Activated T-helper 1 cell treated with anti-CD3 and anti-CD28 coated beads, Interleukin-2, amount 50 U/mL, for 16 hours (primary cell): Measurements from ENCODE around the gene POM121C.
"Not testable (repeated sequence)": the region's sequence is repeated elsewhere in the genome, so short reads cannot be mapped to it uniquely, and the experiment has no call there.

Experiments
- DNase-seq, 2 donors: peaks; one replicate each; pipeline ENCODE4 v3.0.0-alpha.2; 2020; ENCODE audit warnings: low read depth in 1 of 2, low spot score in 1 of 2

POM121C gene

DNA sequence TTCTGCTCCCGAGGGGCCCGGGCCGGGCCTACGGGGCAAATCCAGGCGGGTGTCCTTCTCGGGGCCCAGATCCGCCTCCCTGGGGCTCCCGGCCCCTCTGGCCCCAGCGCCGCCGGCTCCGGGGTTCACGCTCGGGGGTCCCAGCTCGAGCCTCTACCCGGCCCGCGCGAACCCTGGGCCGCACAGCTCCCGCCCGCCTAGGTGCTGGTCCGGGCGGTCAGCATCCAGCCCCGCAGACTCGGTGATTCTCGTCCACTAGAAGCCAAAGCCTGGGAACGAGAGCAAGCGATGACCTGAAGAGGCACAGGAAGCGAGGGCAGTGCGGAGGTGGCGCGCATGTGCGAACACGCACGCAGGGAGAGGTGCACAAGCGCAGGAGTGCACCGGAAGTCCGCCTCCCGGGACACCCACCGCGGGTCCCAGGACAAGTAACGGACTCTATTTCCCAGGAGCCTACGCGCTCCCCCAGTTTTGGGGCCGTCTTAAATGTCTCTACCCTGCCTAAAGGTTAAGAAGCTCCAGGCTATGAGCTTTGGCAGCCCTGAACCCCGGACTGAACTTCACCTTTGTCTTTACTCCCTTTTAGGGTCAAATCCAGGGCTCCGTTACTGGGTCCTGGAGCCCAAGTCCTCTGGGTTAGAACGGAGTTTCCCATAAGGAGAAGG, at the start of gene POM121C:
Gene POM121C (minus strand): TSS at position 321 of the 665 bp plus-strand sequence. CDS start 44,803 bp downstream, outside the sequence.
- DNase-seq: peak; percentile 69 to 76

DNA sequence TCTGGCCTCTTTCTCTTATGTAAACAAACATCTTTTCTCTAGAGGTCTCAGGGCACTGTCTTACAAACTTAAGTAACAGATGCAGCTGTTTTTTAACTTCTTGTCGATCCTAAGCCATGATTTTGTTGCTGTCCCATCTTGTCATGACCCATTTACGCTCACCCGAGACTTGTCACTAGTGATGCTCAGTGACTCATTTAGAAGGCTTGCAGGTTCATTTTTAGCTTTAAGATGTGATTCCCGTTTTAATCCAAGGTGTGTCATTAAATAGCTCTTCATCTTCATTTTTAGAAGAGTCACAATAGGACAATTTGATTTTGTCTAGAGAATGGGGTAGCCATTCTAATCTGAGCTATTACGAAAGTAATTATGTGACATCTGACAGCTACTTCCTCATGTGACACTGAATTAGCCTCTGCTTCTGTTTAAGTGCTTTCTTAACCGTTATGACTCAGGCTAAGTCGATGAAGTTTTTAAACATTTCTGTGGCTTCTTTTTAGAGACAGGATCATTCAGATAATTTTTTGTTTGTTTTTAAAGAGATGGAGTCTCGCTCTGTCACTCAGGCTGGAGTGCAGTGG, 48.7 kb upstream of the POM121C start:
- no peak for DNase-seq

DNA sequence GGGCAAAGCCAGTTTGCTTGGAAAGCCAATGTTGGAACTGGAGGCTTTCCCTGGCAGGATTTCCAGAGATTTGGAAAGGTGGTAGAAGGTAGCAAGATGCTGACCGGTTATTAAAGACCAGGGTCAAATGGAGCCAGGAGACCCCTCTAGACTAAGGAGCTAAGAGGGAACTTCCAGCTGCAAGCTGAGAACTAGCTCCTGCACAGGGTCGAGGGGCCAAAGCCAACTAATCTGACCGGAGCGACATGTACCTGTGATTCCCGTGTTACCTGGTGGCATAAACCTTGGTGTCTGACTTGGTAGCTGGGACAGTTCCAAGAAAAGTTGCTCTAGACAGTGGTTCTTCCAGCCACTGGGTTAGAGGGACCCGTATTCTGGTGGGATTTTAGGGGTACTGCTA, 47.8 kb upstream of the POM121C start:
- no peak for DNase-seq

DNA sequence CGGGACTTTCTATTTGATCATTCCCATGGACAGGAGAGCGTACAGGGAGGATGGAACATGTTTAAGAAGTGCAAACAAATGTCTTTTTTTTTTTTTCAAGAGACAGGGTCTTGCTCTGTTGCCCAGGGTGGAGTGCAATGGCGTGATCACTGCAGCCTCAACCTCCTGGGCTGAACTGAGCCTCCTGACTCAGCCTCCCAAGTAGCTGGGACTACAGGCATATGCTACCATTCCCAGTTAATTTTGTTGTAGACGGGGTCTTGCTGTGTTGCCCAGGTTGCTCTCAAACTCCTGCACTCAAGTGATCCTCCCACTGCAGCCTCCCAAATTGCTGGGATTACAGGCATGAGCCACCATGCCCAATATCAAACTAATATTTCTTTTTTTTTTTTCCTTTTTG, 46.5 kb upstream of the POM121C start:
- DNase-seq: no peak

GRCh38 chr7:75531359-75531821, 45.3 kb upstream of the POM121C start:
- no peak for DNase-seq

DNA sequence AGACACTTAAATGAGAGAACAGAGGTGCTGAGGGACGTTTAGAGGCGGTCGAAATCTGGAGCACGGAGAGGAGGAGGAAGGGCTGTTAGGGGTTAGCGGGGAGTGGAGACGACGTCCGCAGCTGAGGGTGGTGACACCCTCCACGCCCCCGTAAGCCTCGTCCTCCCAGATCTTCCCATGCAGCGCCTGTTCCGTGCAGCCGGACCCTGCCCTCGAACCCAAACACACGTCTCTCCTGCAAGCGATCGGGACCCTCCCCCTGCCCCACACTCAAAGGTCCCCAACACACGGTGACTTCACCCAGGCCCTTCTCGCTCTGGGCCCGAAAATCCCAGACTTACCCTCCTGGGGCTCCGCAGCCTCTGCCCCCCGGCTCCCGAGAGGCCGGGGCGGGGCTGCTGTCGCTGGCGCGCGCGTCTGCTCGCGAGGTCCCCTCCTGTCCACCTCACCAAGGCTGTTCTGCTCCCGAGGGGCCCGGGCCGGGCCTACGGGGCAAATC, 41.2 kb upstream of the POM121C start:
- DNase-seq: not testable (repeated sequence)

- DNase-seq: not testable (repeated sequence)
Measured at GRCh38 chr7:75521727-75522126, 35.6 kb upstream of the POM121C start.

DNA sequence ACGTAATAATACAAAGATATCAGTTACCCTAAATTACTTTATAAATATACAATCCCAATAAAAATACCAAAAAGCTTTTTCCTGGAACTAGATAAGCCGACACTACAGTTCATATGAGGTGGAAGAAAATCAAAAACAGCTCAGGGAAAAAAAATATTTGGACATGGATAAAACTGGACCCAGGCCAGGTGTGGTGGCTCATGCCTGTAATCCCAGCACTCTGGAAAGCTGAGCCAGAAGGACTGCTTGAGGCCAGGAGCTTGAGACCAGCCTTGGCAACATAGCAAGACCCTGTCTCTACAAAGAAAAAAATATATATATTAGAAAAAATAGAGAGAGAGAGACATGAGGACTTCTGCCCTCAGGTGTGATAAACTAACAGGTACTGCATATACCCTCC, 32.7 kb upstream of the POM121C start:
- not testable (repeated sequence) for DNase-seq

GRCh38 chr7:75509033-75509432, 22.9 kb upstream of the POM121C start:
- not testable (repeated sequence) for DNase-seq

DNA sequence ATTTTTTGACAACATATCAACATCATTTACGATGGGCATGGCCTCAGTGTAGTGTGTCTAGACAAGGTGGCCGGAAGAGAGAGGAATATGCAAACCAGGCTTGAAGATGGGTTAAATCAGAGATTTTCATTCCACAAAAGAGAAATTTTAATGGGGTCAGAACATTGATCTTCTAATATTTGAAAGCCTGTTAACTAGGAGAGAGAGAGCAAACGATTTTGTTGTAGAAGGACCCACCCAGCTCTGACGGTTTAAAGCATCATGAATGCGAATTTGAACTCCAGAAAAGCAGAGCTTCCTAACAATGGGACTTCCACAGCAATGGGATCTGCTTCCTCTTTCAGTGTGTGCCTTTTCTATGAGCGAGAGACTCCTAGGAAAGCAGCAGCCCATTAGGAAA, 5.9 kb upstream of the POM121C start, which contains the start of gene SPDYE5:
Gene SPDYE5 (plus strand): TSS at position 301 of the 400 bp plus-strand sequence. CDS start 1,728 bp downstream, outside the sequence.
- DNase-seq: not testable (repeated sequence)

DNA sequence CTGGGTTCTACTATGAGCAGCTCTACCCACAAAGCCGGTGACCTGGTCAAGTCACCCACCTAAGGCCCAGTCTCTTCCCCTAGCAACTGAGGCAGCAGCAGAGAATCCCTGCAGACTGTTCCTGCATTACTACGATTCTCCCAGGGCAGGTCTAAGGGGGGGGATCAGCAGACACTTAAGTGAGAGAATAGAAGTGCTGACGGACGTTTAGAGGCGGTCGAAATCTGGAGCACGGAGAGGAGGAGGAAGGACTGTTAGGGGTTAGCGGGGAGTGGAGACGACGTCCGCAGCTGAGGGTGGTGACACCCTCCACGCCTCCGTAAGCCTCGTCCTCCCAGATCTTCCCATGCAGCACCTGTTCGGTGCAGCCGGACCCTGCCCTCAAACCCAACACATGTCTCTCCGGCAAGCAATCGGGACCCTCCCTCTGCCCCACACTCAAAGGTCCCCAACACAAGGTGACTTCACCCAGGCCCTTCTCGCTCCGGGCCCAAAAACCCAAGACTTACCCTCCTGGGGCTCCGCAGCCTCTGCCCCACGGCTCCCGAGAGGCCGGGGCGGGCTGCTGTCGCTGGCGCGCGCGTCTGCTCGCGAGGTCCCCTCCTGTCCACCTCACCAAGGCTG, 632 bp downstream of the POM121C start:
- DNase-seq: not testable (repeated sequence)

DNA sequence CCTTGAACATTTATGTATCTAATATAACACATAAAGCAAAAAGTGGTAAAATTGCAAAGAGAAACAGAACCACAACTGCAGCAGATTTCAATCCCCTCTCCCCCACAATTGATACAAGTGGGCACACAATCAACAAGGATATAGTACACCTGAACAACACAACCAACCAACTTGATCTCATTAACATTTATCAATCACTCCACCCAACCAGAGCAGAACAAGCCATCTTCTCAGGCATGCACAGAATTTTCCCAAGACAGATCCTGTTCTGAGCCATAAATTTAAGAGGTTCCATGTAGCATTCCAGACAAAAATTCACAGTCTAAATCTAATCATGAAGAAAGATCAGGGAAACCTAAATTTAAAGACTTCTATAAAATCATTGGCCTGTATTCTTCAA, 5.8 kb downstream of the POM121C start:
- not testable (repeated sequence) for DNase-seq

DNA sequence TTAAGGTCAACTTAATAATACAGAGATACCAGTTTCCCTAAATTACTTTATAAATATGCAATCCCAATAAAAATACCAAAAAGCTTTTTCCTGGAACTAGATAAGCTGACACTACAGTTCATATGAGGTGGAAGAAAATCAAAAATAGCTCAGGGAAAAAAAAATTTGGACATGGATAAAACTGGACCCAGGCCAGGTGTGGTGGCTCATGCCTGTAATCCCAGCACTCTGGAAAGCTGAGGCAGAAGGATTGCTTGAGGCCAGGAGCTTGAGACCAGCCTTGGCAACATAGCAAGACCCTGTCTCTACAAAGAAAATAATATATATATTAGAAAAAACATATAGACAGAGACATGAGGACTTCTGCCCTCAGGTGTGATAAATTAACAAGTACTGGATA, 8.6 kb downstream of the POM121C start:
- not testable (repeated sequence) for DNase-seq

GRCh38 chr7:75470166-75470565, 15.9 kb downstream of the POM121C start:
- not testable (repeated sequence) for DNase-seq

DNA sequence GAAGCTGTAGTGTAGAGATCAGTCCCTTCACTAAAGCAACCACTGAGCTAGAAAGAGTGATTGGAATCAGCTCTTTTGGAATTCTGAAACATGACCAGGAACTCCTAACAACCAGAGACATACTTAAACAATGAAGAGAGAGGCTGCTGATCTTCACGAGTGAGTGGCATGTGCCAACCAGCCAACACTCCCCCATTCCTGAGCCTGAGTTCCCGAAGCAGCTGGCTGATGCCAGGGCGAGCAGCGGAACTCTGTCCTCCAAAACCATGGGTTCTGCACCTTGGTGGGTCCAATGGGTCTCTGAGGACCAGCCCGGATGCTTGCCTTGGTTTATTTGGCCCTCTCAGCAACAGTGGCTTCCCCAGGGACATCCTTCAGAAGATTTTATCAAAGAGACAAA, 25.6 kb downstream of the POM121C start:
- not testable (repeated sequence) for DNase-seq

DNA sequence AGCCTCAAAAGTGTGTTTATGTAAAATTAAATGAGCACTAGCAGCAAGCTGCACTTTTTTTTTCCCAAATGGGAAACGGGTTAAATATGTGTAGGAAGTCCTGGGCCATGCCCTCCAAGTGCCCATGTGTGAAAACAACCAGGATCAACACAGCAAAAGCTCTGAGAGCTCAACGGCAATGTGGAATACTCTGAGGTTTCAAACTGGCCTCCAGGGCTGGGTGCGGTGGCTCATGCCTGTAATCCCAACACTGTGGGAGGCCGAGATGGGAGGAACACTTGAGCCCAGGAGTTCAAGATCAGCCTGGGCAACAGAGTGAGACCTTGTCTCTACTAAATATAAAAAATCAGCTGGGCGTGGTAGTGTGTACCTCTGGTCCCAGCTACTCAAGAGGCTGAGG, 28.1 kb downstream of the POM121C start:
- DNase-seq: not testable (repeated sequence)

DNA sequence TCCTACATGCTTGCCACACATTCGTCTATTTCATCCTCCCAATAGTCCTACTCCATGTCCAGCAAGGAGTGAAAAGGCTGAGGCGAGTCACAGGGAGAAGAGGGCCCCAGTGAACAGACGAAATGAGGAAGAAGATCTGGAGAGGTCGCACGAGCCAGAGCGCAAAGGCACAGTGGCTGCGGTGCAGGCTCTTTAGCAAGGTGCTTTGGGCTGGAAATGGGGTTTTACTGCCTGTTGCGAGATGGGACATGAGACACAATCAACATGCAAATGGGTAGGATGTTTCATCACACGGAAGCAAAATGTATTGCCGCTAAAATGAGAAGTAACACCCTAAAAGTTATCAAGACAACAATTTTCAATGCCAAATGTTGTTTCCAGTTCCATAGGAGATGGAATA, 29.7 kb downstream of the POM121C start:
- not testable (repeated sequence) for DNase-seq

DNA sequence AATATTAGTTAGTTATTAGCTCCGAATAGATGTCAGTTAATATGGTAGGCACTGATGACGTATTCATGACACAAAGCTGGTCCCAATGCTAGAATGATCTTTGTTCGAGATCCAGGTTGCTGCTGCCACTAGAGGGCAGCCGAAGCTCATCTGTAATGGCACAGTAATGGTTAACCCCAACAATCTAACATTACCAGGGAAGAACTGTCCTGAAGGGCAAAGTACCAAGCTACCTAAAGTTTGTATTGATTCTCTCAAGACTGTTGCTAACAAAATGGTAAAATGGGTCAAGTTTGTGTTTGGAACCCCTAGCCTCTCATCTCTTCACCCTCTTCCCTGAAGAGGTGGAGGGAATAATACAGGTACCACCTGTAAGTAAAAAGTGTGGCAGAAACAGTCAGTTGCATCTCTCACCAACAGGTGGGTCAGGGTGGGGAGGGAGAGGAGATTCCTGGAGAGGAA, 33.6 kb downstream of the POM121C start:
- not testable (repeated sequence) for DNase-seq

DNA sequence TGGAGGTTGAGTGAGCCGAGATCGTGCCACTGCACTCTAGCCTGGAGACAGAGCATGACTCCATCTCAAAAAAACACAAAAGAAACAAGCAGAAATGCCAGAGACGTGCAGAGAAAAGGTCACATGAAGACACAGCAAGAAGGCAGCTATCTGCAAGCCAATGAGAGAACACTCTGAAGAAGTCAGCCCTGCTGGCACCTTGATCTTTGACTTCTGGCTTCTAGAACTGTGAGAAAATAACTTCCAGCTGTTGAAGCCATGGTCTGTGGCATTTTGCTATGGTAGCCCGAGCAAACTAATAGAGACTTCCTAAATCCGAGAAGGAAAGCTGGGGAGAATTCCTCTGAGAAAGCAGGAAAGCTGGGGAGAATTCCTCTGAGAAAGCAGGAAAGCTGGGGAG, 36.2 kb downstream of the POM121C start:
- not testable (repeated sequence) for DNase-seq

GRCh38 chr7:75442465-75443111, 43.5 kb downstream of the POM121C start:
- DNase-seq: peak in 1 of 2 donors; percentile 19

- DNase-seq: not testable (repeated sequence)
Measured at GRCh38 chr7:75442101-75442464, 44.0 kb downstream of the POM121C start.
